Measurements from ENCODE around the gene MYCL. TPM values are rescaled to one million over a fixed set of nuclear protein-coding genes. Genes with fewer than 3 reads are reported as not detected.

Gene MYCL
- total and polyA plus RNA-seq, 10 of the 15 experiments (the other 5 are each of a cell fraction or from before 2014, with no cell fraction given): 0.11 to 1.4 (median 0.40) TPM; not detected in 1

DNA sequence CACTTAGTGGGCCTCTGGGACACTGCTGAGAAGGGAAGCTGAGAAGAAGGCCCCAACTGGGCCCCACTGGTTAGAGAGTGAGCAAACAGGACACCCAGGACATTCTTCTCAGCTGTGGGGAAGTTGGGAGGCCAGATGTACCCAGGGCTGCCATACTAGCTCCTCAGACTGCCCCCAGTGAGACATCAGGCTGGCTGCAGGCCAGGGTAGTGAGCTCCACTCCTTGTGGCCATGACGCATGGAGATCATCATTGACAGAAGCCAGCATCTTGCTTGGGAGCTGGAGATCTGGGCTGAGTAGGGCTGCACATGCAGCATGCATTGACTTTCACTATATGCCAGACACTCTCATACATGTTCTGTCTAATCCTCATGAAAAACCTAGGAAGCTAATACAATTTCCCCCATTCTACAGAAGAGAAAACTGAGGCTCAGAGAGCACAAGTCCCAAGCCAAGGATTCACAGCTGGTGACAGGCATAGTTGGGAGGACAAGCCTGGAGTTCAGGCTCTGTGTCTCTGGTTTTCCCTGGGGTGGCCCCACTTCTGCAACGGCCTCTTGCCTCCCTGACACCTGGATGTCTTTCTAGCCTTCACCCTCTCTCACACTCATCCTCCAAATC is 24.1 kb upstream of the MYCL start (continued):
- TF ChIP-seq, protein P1, sequence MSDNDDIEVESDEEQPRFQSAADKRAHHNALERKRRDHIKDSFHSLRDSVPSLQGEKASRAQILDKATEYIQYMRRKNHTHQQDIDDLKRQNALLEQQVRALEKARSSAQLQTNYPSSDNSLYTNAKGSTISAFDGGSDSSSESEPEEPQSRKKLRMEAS (IDR thresholded peaks at IDR 0.05; ENCODE audit: low read depth, low read length): no peak

DNA sequence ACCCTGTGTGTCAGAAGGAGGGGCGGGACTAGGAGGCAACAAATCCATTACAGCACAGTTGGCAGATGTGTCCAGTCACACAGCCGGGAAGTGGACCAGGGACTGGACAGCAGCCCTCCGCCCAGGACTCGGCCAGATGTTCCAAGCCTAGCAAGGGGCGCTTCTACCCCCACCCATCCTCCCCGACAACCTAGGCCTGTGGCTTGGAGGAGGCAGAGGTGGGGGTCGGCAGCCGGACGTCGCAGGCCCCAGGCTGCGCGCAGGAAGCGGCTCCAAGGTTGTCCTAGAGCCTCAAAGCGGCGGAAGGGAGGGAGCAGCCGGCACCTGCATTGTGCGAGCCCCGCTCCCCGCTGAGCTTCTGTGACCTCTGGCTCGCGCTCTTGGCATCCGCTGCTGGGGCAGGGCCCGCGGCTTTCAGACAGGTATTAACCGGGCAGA is 20.6 kb upstream of the MYCL start:
- H3K4me3 ChIP-seq: no peak overlapping the region
- FAIRE-seq: no peak
- no peaks in the 10 kb centered on the region for H4K20me1 ChIP-seq (ENCODE audit: control insufficient read depth, insufficient read depth)
- H3K4me2 ChIP-seq (ENCODE audit: control insufficient read depth, insufficient read depth): no peak overlapping the region
- H2AFZ ChIP-seq (ENCODE audit: control insufficient read depth, low read depth, low read length): no peak overlapping the region
- DNase-seq (ENCODE audit: low read depth, low spot score): no peak
- H3K36me3 ChIP-seq (ENCODE audit: control insufficient read depth in 2 of 2, insufficient read depth in 2 of 2, low read length in 1 of 2): no peaks in the 10 kb centered on the region
- H3K79me2 ChIP-seq (ENCODE audit: control insufficient read depth, insufficient read depth, low read length): no peaks in the 10 kb centered on the region
- 86% methylated on average over 25 of the region's 25 CpGs for WGBS (ENCODE audit: insufficient coverage, insufficient replicate concordance, low lambda C conversion rate, missing lambda C conversion rate)
- SMC1A ChIA-PET (ENCODE audit: uncharacterized antibody, unreplicated experiment): interaction anchor here (3.4 to 5.6 kb wide), 3 partner anchors 34 to 109 kb away, joined by 18 to 180 read pairs (median 157); no protein-coding TSS in a partner anchor
- BruUV-seq (replicated peaks): no TSS peak
- in situ Hi-C loops (cut with MboI): loop anchor here (5.0 kb wide), 1 partner anchor 115 kb away; no protein-coding TSS in a partner anchor
- intact Hi-C loops (cut with micrococcal nuclease; ENCODE audit: unreplicated experiment): no loop called here
- H3K9me3 ChIP-seq (replicated peaks; ENCODE audit: control insufficient read depth, insufficient read depth, low read length): no peaks in the 10 kb centered on the region
- H3K4me1 ChIP-seq (ENCODE audit: control insufficient read depth, insufficient read depth, low read length): 0 out of 2 replicates have a peak, but pooled peaks cover 3% of the 10 kb centered on the region
- ATAC-seq: no peak
- no peaks in the 10 kb centered on the region for H3K27me3 ChIP-seq (replicated peaks in 1 of 2; ENCODE audit: control insufficient read depth in 2 of 2, insufficient read depth in 2 of 2, low read length in 1 of 2)
- H3K27ac ChIP-seq (ENCODE audit: control insufficient read depth, insufficient read depth): no peak overlapping the region
- POLR2A ChIA-PET: no interaction called here
- CTCF ChIA-PET: interaction anchor here (3.6 to 10.3 kb wide), 3 partner anchors 49 to 109 kb away, joined by 32 to 311 read pairs (median 261); no protein-coding TSS in a partner anchor
- RAD21 ChIA-PET (ENCODE audit: unreplicated experiment): interaction anchor here (1.9 kb wide), 1 partner anchor 110 kb away, joined by 10 read pairs; no protein-coding TSS in a partner anchor
- no peak overlapping the region for H3K9ac ChIP-seq (ENCODE audit: control insufficient read depth, insufficient read depth, low read length)
- no peak for TF ChIP-seq SIN3A (IDR thresholded peaks at IDR 0.05; ENCODE audit: low read depth, low read length)
- TF ChIP-seq, protein P2, sequence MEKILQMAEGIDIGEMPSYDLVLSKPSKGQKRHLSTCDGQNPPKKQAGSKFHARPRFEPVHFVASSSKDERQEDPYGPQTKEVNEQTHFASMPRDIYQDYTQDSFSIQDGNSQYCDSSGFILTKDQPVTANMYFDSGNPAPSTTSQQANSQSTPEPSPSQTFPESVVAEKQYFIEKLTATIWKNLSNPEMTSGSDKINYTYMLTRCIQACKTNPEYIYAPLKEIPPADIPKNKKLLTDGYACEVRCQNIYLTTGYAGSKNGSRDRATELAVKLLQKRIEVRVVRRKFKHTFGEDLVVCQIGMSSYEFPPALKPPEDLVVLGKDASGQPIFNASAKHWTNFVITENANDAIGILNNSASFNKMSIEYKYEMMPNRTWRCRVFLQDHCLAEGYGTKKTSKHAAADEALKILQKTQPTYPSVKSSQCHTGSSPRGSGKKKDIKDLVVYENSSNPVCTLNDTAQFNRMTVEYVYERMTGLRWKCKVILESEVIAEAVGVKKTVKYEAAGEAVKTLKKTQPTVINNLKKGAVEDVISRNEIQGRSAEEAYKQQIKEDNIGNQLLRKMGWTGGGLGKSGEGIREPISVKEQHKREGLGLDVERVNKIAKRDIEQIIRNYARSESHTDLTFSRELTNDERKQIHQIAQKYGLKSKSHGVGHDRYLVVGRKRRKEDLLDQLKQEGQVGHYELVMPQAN (conservative IDR thresholded peaks at IDR 0.05): no peak
- no peak for TF ChIP-seq MTA3 (IDR thresholded peaks at IDR 0.05; ENCODE audit: borderline replicate concordance, low read length)
- TF ChIP-seq ZNF207 (IDR thresholded peaks at IDR 0.05; ENCODE audit: borderline replicate concordance): no peak
- no peak for TF ChIP-seq POLR2AphosphoS2 (IDR thresholded peaks at IDR 0.05; ENCODE audit: low read depth, low read length)
- TF ChIP-seq, protein P3, sequence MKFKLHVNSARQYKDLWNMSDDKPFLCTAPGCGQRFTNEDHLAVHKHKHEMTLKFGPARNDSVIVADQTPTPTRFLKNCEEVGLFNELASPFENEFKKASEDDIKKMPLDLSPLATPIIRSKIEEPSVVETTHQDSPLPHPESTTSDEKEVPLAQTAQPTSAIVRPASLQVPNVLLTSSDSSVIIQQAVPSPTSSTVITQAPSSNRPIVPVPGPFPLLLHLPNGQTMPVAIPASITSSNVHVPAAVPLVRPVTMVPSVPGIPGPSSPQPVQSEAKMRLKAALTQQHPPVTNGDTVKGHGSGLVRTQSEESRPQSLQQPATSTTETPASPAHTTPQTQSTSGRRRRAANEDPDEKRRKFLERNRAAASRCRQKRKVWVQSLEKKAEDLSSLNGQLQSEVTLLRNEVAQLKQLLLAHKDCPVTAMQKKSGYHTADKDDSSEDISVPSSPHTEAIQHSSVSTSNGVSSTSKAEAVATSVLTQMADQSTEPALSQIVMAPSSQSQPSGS (IDR thresholded peaks at IDR 0.05; ENCODE audit: low read length): no peak
- TF ChIP-seq CBX3 (IDR thresholded peaks at IDR 0.05; ENCODE audit: borderline replicate concordance, low read depth): no peak
- TF ChIP-seq CBFB (IDR thresholded peaks at IDR 0.05; ENCODE audit: low read depth): no peak
- TF ChIP-seq, protein P4, sequence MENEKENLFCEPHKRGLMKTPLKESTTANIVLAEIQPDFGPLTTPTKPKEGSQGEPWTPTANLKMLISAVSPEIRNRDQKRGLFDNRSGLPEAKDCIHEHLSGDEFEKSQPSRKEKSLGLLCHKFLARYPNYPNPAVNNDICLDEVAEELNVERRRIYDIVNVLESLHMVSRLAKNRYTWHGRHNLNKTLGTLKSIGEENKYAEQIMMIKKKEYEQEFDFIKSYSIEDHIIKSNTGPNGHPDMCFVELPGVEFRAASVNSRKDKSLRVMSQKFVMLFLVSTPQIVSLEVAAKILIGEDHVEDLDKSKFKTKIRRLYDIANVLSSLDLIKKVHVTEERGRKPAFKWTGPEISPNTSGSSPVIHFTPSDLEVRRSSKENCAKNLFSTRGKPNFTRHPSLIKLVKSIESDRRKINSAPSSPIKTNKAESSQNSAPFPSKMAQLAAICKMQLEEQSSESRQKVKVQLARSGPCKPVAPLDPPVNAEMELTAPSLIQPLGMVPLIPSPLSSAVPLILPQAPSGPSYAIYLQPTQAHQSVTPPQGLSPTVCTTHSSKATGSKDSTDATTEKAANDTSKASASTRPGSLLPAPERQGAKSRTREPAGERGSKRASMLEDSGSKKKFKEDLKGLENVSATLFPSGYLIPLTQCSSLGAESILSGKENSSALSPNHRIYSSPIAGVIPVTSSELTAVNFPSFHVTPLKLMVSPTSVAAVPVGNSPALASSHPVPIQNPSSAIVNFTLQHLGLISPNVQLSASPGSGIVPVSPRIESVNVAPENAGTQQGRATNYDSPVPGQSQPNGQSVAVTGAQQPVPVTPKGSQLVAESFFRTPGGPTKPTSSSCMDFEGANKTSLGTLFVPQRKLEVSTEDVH (IDR thresholded peaks at IDR 0.05; ENCODE audit: low read depth, partially characterized antibody): no peak
- no peak for TF ChIP-seq RELA (IDR thresholded peaks at IDR 0.05; ENCODE audit: borderline replicate concordance, partially characterized antibody)
- no peak for TF ChIP-seq ZNF384 (IDR thresholded peaks at IDR 0.05; ENCODE audit: borderline replicate concordance, low read depth, low read length)
- no peak for TF ChIP-seq CHD4 (IDR thresholded peaks at IDR 0.05)
- no peak for TF ChIP-seq SREBF2 (IDR thresholded peaks at IDR 0.05; ENCODE audit: low read length)
- TF ChIP-seq SMAD5 (IDR thresholded peaks at IDR 0.05; ENCODE audit: low read depth): no peak

Measured in GM12878 (cell line).